A673 (cell line): ENCODE results near the gene ARHGAP22. TPM values are rescaled to one million over a fixed set of nuclear protein-coding genes. Genes with fewer than 3 reads are reported as not detected.

ENCODE experiments used
- BruUV-seq: library from RNA; stranded (reverse); fragments of 400-500 nt; replicated peaks from 2 replicates; lab custom pipeline; 2021; lab: Mats Ljungman, UMichigan
- CTCF ChIA-PET: fragments of 300-600 bp; sonication (Branson Sonifier 250); formaldehyde crosslinking; loops from one replicate; lab custom pipeline; 2022; ENCODE audit warnings: antibody characterized with exemption; lab: Charles Lee
- POLR2A ChIA-PET: fragments of 300-600 bp; sonication (Branson Sonifier 250); formaldehyde crosslinking; loops from one replicate; lab custom pipeline; 2022; ENCODE audit warnings: antibody characterized with exemption; ENCODE audit not compliant: low non-redundant PET; lab: Charles Lee
- DNase-seq: peaks from one replicate; pipeline ENCODE4 v3.0.0-alpha.2; 2015; ENCODE audit warnings: low spot score
- H3K27ac ChIP-seq: fragments of 200-600 bp; sonication (generic); 2 replicates; pipeline ENCODE4 v1.5.1; 2016; ENCODE audit warnings: mixed run types, low read depth, mild to moderate bottlenecking, mixed read lengths, antibody characterized with exemption, low read length; ENCODE audit not compliant: poor library complexity, severe bottlenecking
- H3K27me3 ChIP-seq: fragments of 200-600 bp; sonication (generic); replicated peaks from 2 replicates; pipeline ENCODE4 v1.6.1; 2017; ENCODE audit warnings: mixed run types, low read depth, mild to moderate bottlenecking, mixed read lengths, antibody characterized with exemption, low read length; ENCODE audit not compliant: insufficient read depth, poor library complexity
- H3K36me3 ChIP-seq: fragments of 200-600 bp; sonication (generic); 2 replicates; pipeline ENCODE4 v1.6.1; 2016; ENCODE audit warnings: mixed run types, mild to moderate bottlenecking, mixed read lengths, antibody characterized with exemption, low read length; ENCODE audit not compliant: insufficient read depth, poor library complexity, severe bottlenecking
- H3K4me1 ChIP-seq: fragments of 200-600 bp; sonication (generic); 2 replicates; pipeline ENCODE4 v1.6.1; 2017; ENCODE audit warnings: mixed run types, mild to moderate bottlenecking, mixed read lengths, antibody characterized with exemption, low read length; ENCODE audit not compliant: insufficient read depth, poor library complexity, severe bottlenecking
- H3K4me3 ChIP-seq: fragments of 200-600 bp; sonication (generic); 2 replicates; pipeline ENCODE4 v1.5.1; 2016; ENCODE audit warnings: low read depth, mixed run types, mild to moderate bottlenecking, mixed read lengths, low read length; ENCODE audit not compliant: poor library complexity, severe bottlenecking
- H3K9me3 ChIP-seq: fragments of 200-600 bp; sonication (generic); 2 replicates; pipeline ENCODE4 v1.6.1; 2016; ENCODE audit warnings: mixed run types, low read depth, mild to moderate bottlenecking, mixed read lengths, antibody characterized with exemption, low read length; ENCODE audit not compliant: poor library complexity, severe bottlenecking
- CTCF ChIP-seq: fragments of 300-800, 200-600 bp; sonication (generic); conservative IDR thresholded peaks from 2 replicates; pipeline ENCODE4 v1.5.1; 2017; ENCODE audit warnings: low read depth, mild to moderate bottlenecking, antibody characterized with exemption, low read length, moderate library complexity, mixed read lengths
- EZH2 ChIP-seq: fragments of 200-600 bp; sonication (generic); IDR thresholded peaks from 2 replicates; pipeline ENCODE4 v1.6.1; 2017; ENCODE audit warnings: borderline replicate concordance, low read depth, mild to moderate bottlenecking, mixed read lengths, antibody characterized with exemption, low read length; ENCODE audit not compliant: poor library complexity, severe bottlenecking
- intact Hi-C: fragments of 100-400 bp; cut with micrococcal nuclease; formaldehyde crosslinking; loops from one replicate; pipeline ENCODE4 v1.10.0; 2022; ENCODE audit not compliant: unreplicated experiment
- total RNA-seq: library from RNA; stranded (reverse); gene quantifications from 2 replicates; pipeline ENCODE4 v1.2.3, GENCODE V29; 2021

The ARHGAP22 gene
- total RNA-seq, 1 experiment from 2014 or later = 0.47 TPM

DNA sequence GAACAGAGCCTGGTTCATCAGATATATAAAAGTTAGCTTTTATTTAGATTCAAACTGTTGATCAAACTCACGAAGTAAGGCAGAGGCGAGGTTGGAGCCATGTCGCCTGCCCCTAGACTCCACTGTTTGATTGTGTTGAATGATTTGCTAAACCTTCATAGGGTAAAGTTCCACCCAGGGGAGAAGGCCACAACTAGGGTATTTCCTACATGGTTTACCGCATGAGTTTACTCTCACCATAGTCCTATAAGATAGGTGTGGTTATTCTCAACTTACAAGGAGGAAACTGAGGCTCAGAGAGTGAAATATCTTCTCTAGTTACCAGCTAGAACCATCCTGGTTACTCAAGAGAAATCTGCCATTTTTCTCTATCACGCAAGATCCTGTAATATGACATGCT is 31.8 kb downstream of the ARHGAP22 start:
- H3K9me3 ChIP-seq = no peaks in the 10 kb centered on the region
- no peak overlapping the region for H3K27ac ChIP-seq
- no peaks in the 10 kb centered on the region for H3K4me1 ChIP-seq
- ChIA-PET POLR2A (no interaction called here), CTCF (no interaction called here)
- peaks cover 3% of the 10 kb centered on the region for H3K27me3 ChIP-seq
- H3K36me3 ChIP-seq = no peaks in the 10 kb centered on the region
- intact Hi-C loops = no loop called here
- BruUV-seq = no TSS peak
- H3K4me3 ChIP-seq = no peak overlapping the region
- no peak for TF ChIP-seq EZH2
- no peak for TF ChIP-seq CTCF
- DNase-seq = no peak

DNA sequence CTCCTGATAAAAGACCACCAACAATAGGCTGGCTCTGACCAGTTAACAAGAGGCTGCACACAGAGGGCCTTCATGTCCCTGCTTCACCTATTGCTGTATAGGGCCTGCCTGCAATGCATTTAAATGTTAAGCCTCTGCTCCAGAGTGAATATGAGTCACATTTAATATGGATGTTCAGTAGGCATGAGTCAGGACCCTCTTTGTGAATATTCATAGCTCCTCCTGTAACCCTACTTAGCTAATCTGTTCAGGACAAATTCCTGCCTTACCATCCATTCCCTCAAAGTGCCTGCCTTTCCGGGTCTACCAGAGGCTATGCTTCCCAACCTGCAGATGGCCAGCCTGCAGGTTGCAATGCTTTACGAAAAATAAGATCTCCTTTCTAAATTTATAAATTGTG is 32.5 kb downstream of the ARHGAP22 start:
- TF ChIP-seq EZH2 (no peak), CTCF (no peak)
- Histone ChIP-seq H3K9me3 (no peaks in the 10 kb centered on the region), H3K27ac (no peak overlapping the region), H3K4me3 (no peak overlapping the region), H3K36me3 (no peaks in the 10 kb centered on the region), H3K4me1 (no peaks in the 10 kb centered on the region), H3K27me3 (peaks cover 3% of the 10 kb centered on the region)
- ChIA-PET CTCF (no interaction called here), POLR2A (no interaction called here)
- intact Hi-C loops = no loop called here
- peak; percentile 34 for DNase-seq
- BruUV-seq = no TSS peak

- H3K4me1 ChIP-seq = no peaks in the 10 kb centered on the region
- no peak overlapping the region for H3K4me3 ChIP-seq
- H3K9me3 ChIP-seq = no peaks in the 10 kb centered on the region
- POLR2A ChIA-PET = no interaction called here
- no peaks in the 10 kb centered on the region for H3K36me3 ChIP-seq
- no TSS peak for BruUV-seq
- no peak for TF ChIP-seq EZH2
- TF ChIP-seq CTCF = no peak
- CTCF ChIA-PET = no interaction called here
- H3K27ac ChIP-seq = no peak overlapping the region
- DNase-seq = no peak
- intact Hi-C loops = loop anchor here (5.0 kb wide), 1 partner anchor 89 kb away; no protein-coding TSS in a partner anchor
- H3K27me3 ChIP-seq = no peaks in the 10 kb centered on the region
These were observed 36.3 kb downstream of the ARHGAP22 start for GRCh38 chr10:48568546-48568945.
